Left lung (tissue), 10 donors: Measurements from ENCODE around the gene LYST. TPM values are rescaled to one million over a fixed set of nuclear protein-coding genes. Genes with fewer than 3 reads are reported as not detected.

Source experiments
- ATAC-seq: fragments of 200-7000 bp; cut with Tn5 transposase; one replicate; pipeline ENCODE4 v1.9.1; 2020; ENCODE audit warnings: moderate library complexity
- DNase-seq, 4 donors: peaks; one replicate each; pipeline ENCODE4 v3.0.0-alpha.2; 2013 to 2020
- H3K27ac ChIP-seq, 2 donors: fragments of 200-600 bp; sonication (generic) in 1 of 2; one replicate each; pipeline versions ENCODE4 v1.5.0 to v1.8.0; 2020 to 2021
- H3K27me3 ChIP-seq, 2 donors: fragments of 200-600 bp; sonication (generic) in 1 of 2; one replicate each; pipeline versions ENCODE4 v1.5.0 to v1.8.0; 2020 to 2021
- H3K36me3 ChIP-seq, 2 donors: fragments of 200-600 bp; sonication (generic) in 1 of 2; one replicate each; pipeline versions ENCODE4 v1.5.0 to v1.8.0; 2020 to 2021
- H3K4me1 ChIP-seq, 2 donors: fragments of 200-600 bp; one replicate each; pipeline ENCODE4 v1.8.0; 2021
- H3K4me3 ChIP-seq, 2 donors: fragments of 200-600 bp; sonication (generic) in 1 of 2; one replicate each; pipeline versions ENCODE4 v1.5.0 to v1.8.0; 2020 to 2021; ENCODE audit warnings: mild to moderate bottlenecking in 1 of 2
- H3K9me3 ChIP-seq, 2 donors: fragments of 200-600 bp; sonication (generic) in 1 of 2; one replicate each; pipeline versions ENCODE4 v1.5.0 to v1.8.0; 2020 to 2021
- CTCF ChIP-seq, 2 donors: fragments of 200-600 bp; sonication (generic) in 1 of 2; IDR thresholded peaks; one replicate each; pipeline versions ENCODE4 v1.5.0 to v1.8.0; 2021; ENCODE audit warnings: antibody characterized with exemption in 2 of 2
- intact Hi-C, 2 donors: fragments of 100-400 bp; cut with DNase I; formaldehyde crosslinking; loops; one replicate each; pipeline versions ENCODE4 v1.11.2 to v1.14.2; 2022
- polyA plus RNA-seq, 6 donors: library from polyadenylated mRNA; unstranded; fragments of 120-200 nt; gene quantifications; one replicate each; pipeline ENCODE4 v1.2.1, GENCODE V29; 2013; ENCODE audit not compliant: insufficient read length in 6 of 6
- total RNA-seq, 2 donors: library from RNA; stranded (reverse); fragmentation: NEBNext Ultra II Directional; extraction: Animal tissue kit (Norgen Biotek cat#: 25700); gene quantifications; one replicate each; pipeline ENCODE4 v1.2.1, GENCODE V29; 2021
- donor health status: DM: no; HTN: yes; CAD: no.
- donor health status: DM: no; HTN: no; CAD: no.

LYST gene
- total and polyA plus RNA-seq, 8 donors, result 10.3 to 64.9 (median 13.0) TPM

GRCh38 chr1:235679005-235679404 is 187.7 kb downstream of the LYST start:
- peaks cover 0 to 7% of the 10 kb centered on the region in 2 donors for H3K9me3 ChIP-seq
- no peak for TF ChIP-seq CTCF (IDR thresholded peaks at IDR 0.05)
- DNase-seq (no peak), ATAC-seq (no peak)
- intact Hi-C loops, result no loop called here
- no peaks in the 10 kb centered on the region for H3K4me1 ChIP-seq
- H3K4me3 ChIP-seq, result no peak overlapping the region
- no peaks in the 10 kb centered on the region for H3K27me3 ChIP-seq
- peaks cover 5 to 90% of the 10 kb centered on the region in 2 donors for H3K36me3 ChIP-seq
- H3K27ac ChIP-seq, result no peak overlapping the region

GRCh38 chr1:235675152-235675890 is 191.4 kb downstream of the LYST start:
- H3K9me3 ChIP-seq, result peaks cover 0 to 32% of the 10 kb centered on the region in 2 donors
- peaks cover 5 to 91% of the 10 kb centered on the region in 2 donors for H3K36me3 ChIP-seq
- intact Hi-C loops, result no loop called here
- H3K4me1 ChIP-seq, result no peaks in the 10 kb centered on the region
- TF ChIP-seq CTCF (IDR thresholded peaks at IDR 0.05), result no peak
- no peak for DNase-seq
- no peaks in the 10 kb centered on the region for H3K27me3 ChIP-seq
- no peak overlapping the region for H3K27ac ChIP-seq
- H3K4me3 ChIP-seq, result no peak overlapping the region
- ATAC-seq, result no peak

- intact Hi-C loops, result no loop called here
- peaks cover 0 to 43% of the 10 kb centered on the region in 2 donors for H3K9me3 ChIP-seq
- peaks cover 5 to 94% of the 10 kb centered on the region in 2 donors for H3K36me3 ChIP-seq
- no peaks in the 10 kb centered on the region for H3K27me3 ChIP-seq
- H3K4me1 ChIP-seq, result no peaks in the 10 kb centered on the region
- DNase-seq (no peak), ATAC-seq (no peak)
- no peak overlapping the region for H3K4me3 ChIP-seq
- H3K27ac ChIP-seq, result no peak overlapping the region
- no peak for TF ChIP-seq CTCF (IDR thresholded peaks at IDR 0.05)
Measured at GRCh38 chr1:235673981-235674380, 192.7 kb downstream of the LYST start.

- Histone ChIP-seq H3K27me3 (no peaks in the 10 kb centered on the region), H3K4me3 (no peak overlapping the region), H3K27ac (no peak overlapping the region), H3K4me1 (no peaks in the 10 kb centered on the region), H3K9me3 (peaks cover 0 to 43% of the 10 kb centered on the region in 2 donors), H3K36me3 (peaks cover 5 to 91% of the 10 kb centered on the region in 2 donors)
- ATAC-seq (no peak), DNase-seq (no peak)
- no peak for TF ChIP-seq CTCF (IDR thresholded peaks at IDR 0.05)
- intact Hi-C loops, result no loop called here
Measured at GRCh38 chr1:235671992-235672391, 194.7 kb downstream of the LYST start.

GRCh38 chr1:235670157-235670776 is 196.4 kb downstream of the LYST start:
- intact Hi-C loops, result no loop called here
- Histone ChIP-seq H3K27me3 (no peaks in the 10 kb centered on the region), H3K4me1 (no peaks in the 10 kb centered on the region), H3K9me3 (peaks cover 0 to 35% of the 10 kb centered on the region in 2 donors), H3K36me3 (peaks cover 0 to 74% of the 10 kb centered on the region in 2 donors), H3K4me3 (no peak overlapping the region), H3K27ac (no peak overlapping the region)
- no peak for DNase-seq
- ATAC-seq, result no peak
- no peak for TF ChIP-seq CTCF (IDR thresholded peaks at IDR 0.05)
